ENCODE results near the gene IL33.

GRCh38 chr9:6216951-6217350 lies 1.3 kb downstream of the IL33 start:
- no peak for TF ChIP-seq SNAI2 (CRISPR knock-in tag; IDR thresholded peaks at IDR 0.05)
- no peak for TF ChIP-seq ISL1 (CRISPR knock-in tag; IDR thresholded peaks at IDR 0.05)
- TF ChIP-seq PPARA (CRISPR knock-in tag; IDR thresholded peaks at IDR 0.05; ENCODE audit: borderline replicate concordance), result no peak
- TF ChIP-seq PATZ1 (CRISPR knock-in tag; IDR thresholded peaks at IDR 0.05; ENCODE audit: borderline replicate concordance), result no peak
- TF ChIP-seq, protein P1, sequence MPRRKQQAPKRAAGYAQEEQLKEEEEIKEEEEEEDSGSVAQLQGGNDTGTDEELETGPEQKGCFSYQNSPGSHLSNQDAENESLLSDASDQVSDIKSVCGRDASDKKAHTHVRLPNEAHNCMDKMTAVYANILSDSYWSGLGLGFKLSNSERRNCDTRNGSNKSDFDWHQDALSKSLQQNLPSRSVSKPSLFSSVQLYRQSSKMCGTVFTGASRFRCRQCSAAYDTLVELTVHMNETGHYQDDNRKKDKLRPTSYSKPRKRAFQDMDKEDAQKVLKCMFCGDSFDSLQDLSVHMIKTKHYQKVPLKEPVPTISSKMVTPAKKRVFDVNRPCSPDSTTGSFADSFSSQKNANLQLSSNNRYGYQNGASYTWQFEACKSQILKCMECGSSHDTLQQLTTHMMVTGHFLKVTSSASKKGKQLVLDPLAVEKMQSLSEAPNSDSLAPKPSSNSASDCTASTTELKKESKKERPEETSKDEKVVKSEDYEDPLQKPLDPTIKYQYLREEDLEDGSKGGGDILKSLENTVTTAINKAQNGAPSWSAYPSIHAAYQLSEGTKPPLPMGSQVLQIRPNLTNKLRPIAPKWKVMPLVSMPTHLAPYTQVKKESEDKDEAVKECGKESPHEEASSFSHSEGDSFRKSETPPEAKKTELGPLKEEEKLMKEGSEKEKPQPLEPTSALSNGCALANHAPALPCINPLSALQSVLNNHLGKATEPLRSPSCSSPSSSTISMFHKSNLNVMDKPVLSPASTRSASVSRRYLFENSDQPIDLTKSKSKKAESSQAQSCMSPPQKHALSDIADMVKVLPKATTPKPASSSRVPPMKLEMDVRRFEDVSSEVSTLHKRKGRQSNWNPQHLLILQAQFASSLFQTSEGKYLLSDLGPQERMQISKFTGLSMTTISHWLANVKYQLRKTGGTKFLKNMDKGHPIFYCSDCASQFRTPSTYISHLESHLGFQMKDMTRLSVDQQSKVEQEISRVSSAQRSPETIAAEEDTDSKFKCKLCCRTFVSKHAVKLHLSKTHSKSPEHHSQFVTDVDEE (CRISPR knock-in tag; IDR thresholded peaks at IDR 0.05), result no peak
- TF ChIP-seq ZFP30 (CRISPR knock-in tag; IDR thresholded peaks at IDR 0.05), result no peak
- TF ChIP-seq TCF4 (CRISPR knock-in tag; IDR thresholded peaks at IDR 0.05; ENCODE audit: borderline replicate concordance), result no peak
- no peak for TF ChIP-seq ZNF565 (CRISPR knock-in tag; conservative IDR thresholded peaks at IDR 0.05; ENCODE audit: low read depth)
- TF ChIP-seq ZFP3 (CRISPR knock-in tag; IDR thresholded peaks at IDR 0.05), result no peak

Measured in SK-N-SH treated with all-trans-retinoic acid at 6 μM for 48 hours (cell line).